ENCODE results near the gene LDB3. TPM values are rescaled to one million over a fixed set of nuclear protein-coding genes. Genes with fewer than 3 reads are reported as not detected.

Gene LDB3
- total RNA-seq, 5 donors from 2014 or later (not counting 1 experiment from before 2014, with no cell fraction given), result 0.07 to 0.16 (median 0.12) TPM; not detected in 2

- CTCF ChIA-PET, result interaction anchor here in 1 of 2 donors (0.9 to 1.5 kb wide), 2 partner anchors 18 to 20 kb away, joined by 4 to 5 read pairs; no protein-coding TSS in a partner anchor
- no peaks in the 10 kb centered on the region for H3K9me3 ChIP-seq
- DNase-seq (no peak), ATAC-seq (replicated peaks in 1 of 4) (no peak)
- POLR2A ChIA-PET, result no interaction called here
- no peak overlapping the region for H3K4me3 Mint-ChIP-seq
- peaks cover 0 to 32% of the 10 kb centered on the region in 2 experiments for H3K27me3 ChIP-seq (replicated peaks in 1 of 2; ENCODE audit: control insufficient read depth in 2 of 2, extremely low read depth in 1 of 2, insufficient read depth in 2 of 2, low read length in 1 of 2)
- no peaks in the 10 kb centered on the region for H3K36me3 ChIP-seq (ENCODE audit: control insufficient read depth in 2 of 2, extremely low read depth in 1 of 2, insufficient read depth in 1 of 2, low read length in 1 of 2)
- no peak overlapping the region for H3K4me3 ChIP-seq (ENCODE audit: control insufficient read depth in 1 of 2, extremely low read depth in 1 of 2, low read length in 1 of 2)
- H3K27ac Mint-ChIP-seq, result no peak overlapping the region
- peaks cover 0 to 4% of the 10 kb centered on the region in 2 donors for H3K27me3 Mint-ChIP-seq
- H3K27ac ChIP-seq (ENCODE audit: low read length), result no peak overlapping the region
- 73% methylated on average over 7 of the region's 13 CpGs for WGBS (ENCODE audit: insufficient coverage)
- H3K36me3 Mint-ChIP-seq, result no peaks in the 10 kb centered on the region
- H3K4me1 ChIP-seq (ENCODE audit: control insufficient read depth in 1 of 2, extremely low read depth in 1 of 2, insufficient read depth in 2 of 2, low read length in 2 of 2), result peaks cover 0 to 9% of the 10 kb centered on the region in 2 experiments
- H3K4me1 Mint-ChIP-seq, result peaks cover 5 to 12% (median 7%) of the 10 kb centered on the region in 3 donors
- no peaks in the 10 kb centered on the region for H3K9me3 Mint-ChIP-seq
Measured at GRCh38 chr10:86689146-86689545, 20.8 kb downstream of the LDB3 start.

GRCh38 chr10:86690231-86690630 lies 21.9 kb downstream of the LDB3 start:
- ChIA-PET CTCF (no interaction called here), POLR2A (no interaction called here)
- WGBS (ENCODE audit: insufficient coverage), result 53% methylated on average over 4 of the region's 5 CpGs
- no peak overlapping the region for H3K4me3 ChIP-seq (ENCODE audit: control insufficient read depth in 1 of 2, extremely low read depth in 1 of 2, low read length in 1 of 2)
- H3K27me3 Mint-ChIP-seq, result peaks cover 0 to 4% of the 10 kb centered on the region in 2 donors
- DNase-seq (no peak), ATAC-seq (replicated peaks in 1 of 4) (no peak)
- no peak overlapping the region for H3K27ac Mint-ChIP-seq
- no peaks in the 10 kb centered on the region for H3K9me3 Mint-ChIP-seq
- H3K27me3 ChIP-seq (replicated peaks in 1 of 2; ENCODE audit: control insufficient read depth in 2 of 2, extremely low read depth in 1 of 2, insufficient read depth in 2 of 2, low read length in 1 of 2), result peaks cover 0 to 23% of the 10 kb centered on the region in 2 experiments
- no peak overlapping the region for H3K27ac ChIP-seq (ENCODE audit: low read length)
- peaks cover 5 to 12% (median 7%) of the 10 kb centered on the region in 3 donors for H3K4me1 Mint-ChIP-seq
- no peaks in the 10 kb centered on the region for H3K36me3 ChIP-seq (ENCODE audit: control insufficient read depth in 2 of 2, extremely low read depth in 1 of 2, insufficient read depth in 1 of 2, low read length in 1 of 2)
- H3K36me3 Mint-ChIP-seq, result no peaks in the 10 kb centered on the region
- no peak overlapping the region for H3K4me3 Mint-ChIP-seq
- H3K4me1 ChIP-seq (ENCODE audit: control insufficient read depth in 1 of 2, extremely low read depth in 1 of 2, insufficient read depth in 2 of 2, low read length in 2 of 2), result peaks cover 0 to 9% of the 10 kb centered on the region in 2 experiments
- H3K9me3 ChIP-seq, result no peaks in the 10 kb centered on the region

GRCh38 chr10:86690657-86691084 lies 22.4 kb downstream of the LDB3 start:
- H3K4me3 Mint-ChIP-seq, result no peak overlapping the region
- H3K27me3 ChIP-seq (replicated peaks in 1 of 2; ENCODE audit: control insufficient read depth in 2 of 2, extremely low read depth in 1 of 2, insufficient read depth in 2 of 2, low read length in 1 of 2), result peaks cover 0 to 19% of the 10 kb centered on the region in 2 experiments
- no peaks in the 10 kb centered on the region for H3K36me3 ChIP-seq (ENCODE audit: control insufficient read depth in 2 of 2, extremely low read depth in 1 of 2, insufficient read depth in 1 of 2, low read length in 1 of 2)
- POLR2A ChIA-PET, result no interaction called here
- CTCF ChIA-PET, result no interaction called here
- peaks cover 0 to 9% of the 10 kb centered on the region in 2 experiments for H3K4me1 ChIP-seq (ENCODE audit: control insufficient read depth in 1 of 2, extremely low read depth in 1 of 2, insufficient read depth in 2 of 2, low read length in 2 of 2)
- H3K4me3 ChIP-seq (ENCODE audit: control insufficient read depth in 1 of 2, extremely low read depth in 1 of 2, low read length in 1 of 2), result no peak overlapping the region
- DNase-seq (no peak), ATAC-seq (replicated peaks in 1 of 4) (no peak)
- WGBS (ENCODE audit: insufficient coverage), result 75% methylated on average over 2 of the region's 3 CpGs
- H3K9me3 Mint-ChIP-seq, result no peaks in the 10 kb centered on the region
- peaks cover 5 to 12% (median 7%) of the 10 kb centered on the region in 3 donors for H3K4me1 Mint-ChIP-seq
- H3K27ac ChIP-seq (ENCODE audit: low read length), result no peak overlapping the region
- H3K36me3 Mint-ChIP-seq, result no peaks in the 10 kb centered on the region
- no peak overlapping the region for H3K27ac Mint-ChIP-seq
- no peaks in the 10 kb centered on the region for H3K9me3 ChIP-seq
- H3K27me3 Mint-ChIP-seq, result peaks cover 0 to 2% of the 10 kb centered on the region in 2 donors

GRCh38 chr10:86691333-86692022 lies 23.2 kb downstream of the LDB3 start:
- ATAC-seq (replicated peaks in 1 of 4), result no peak
- POLR2A ChIA-PET, result no interaction called here

GRCh38 chr10:86692023-86692514 lies 23.8 kb downstream of the LDB3 start:
- 83% methylated on average over 8 of the region's 8 CpGs for WGBS (ENCODE audit: insufficient coverage)
- Histone ChIP-seq H3K4me3 (ENCODE audit: control insufficient read depth in 1 of 2, extremely low read depth in 1 of 2, low read length in 1 of 2) (no peak overlapping the region), H3K36me3 (ENCODE audit: control insufficient read depth in 2 of 2, extremely low read depth in 1 of 2, insufficient read depth in 1 of 2, low read length in 1 of 2) (no peaks in the 10 kb centered on the region), H3K27ac (ENCODE audit: low read length) (no peak overlapping the region), H3K9me3 (no peaks in the 10 kb centered on the region), H3K27me3 (replicated peaks in 1 of 2; ENCODE audit: control insufficient read depth in 2 of 2, extremely low read depth in 1 of 2, insufficient read depth in 2 of 2, low read length in 1 of 2) (peaks cover 0 to 9% of the 10 kb centered on the region in 2 experiments), H3K4me1 (ENCODE audit: control insufficient read depth in 1 of 2, extremely low read depth in 1 of 2, insufficient read depth in 2 of 2, low read length in 2 of 2) (peaks cover 0 to 9% of the 10 kb centered on the region in 2 experiments)
- no peaks in the 10 kb centered on the region for H3K9me3 Mint-ChIP-seq
- H3K27ac Mint-ChIP-seq, result no peak overlapping the region
- DNase-seq (no peak), ATAC-seq (replicated peaks in 1 of 4) (no peak)
- no peaks in the 10 kb centered on the region for H3K36me3 Mint-ChIP-seq
- POLR2A ChIA-PET, result no interaction called here
- H3K4me1 Mint-ChIP-seq, result peaks cover 5 to 12% (median 7%) of the 10 kb centered on the region in 3 donors
- no peaks in the 10 kb centered on the region for H3K27me3 Mint-ChIP-seq
- no peak overlapping the region for H3K4me3 Mint-ChIP-seq
- CTCF ChIA-PET, result interaction anchor here in 1 of 2 donors (0.7 kb wide), 1 partner anchor 174 kb away, joined by 3 read pairs; no protein-coding TSS in a partner anchor

More at GRCh38 chr10:86691333-86692022, 23.2 kb downstream of the LDB3 start:
- no peaks in the 10 kb centered on the region for H3K36me3 ChIP-seq (ENCODE audit: control insufficient read depth in 2 of 2, extremely low read depth in 1 of 2, insufficient read depth in 1 of 2, low read length in 1 of 2)
- Mint-ChIP-seq H3K9me3 (no peaks in the 10 kb centered on the region), H3K27me3 (no peaks in the 10 kb centered on the region), H3K27ac (no peak overlapping the region), H3K36me3 (no peaks in the 10 kb centered on the region), H3K4me3 (no peak overlapping the region), H3K4me1 (peaks cover 5 to 12% (median 7%) of the 10 kb centered on the region in 3 donors)
- H3K27me3 ChIP-seq (replicated peaks in 1 of 2; ENCODE audit: control insufficient read depth in 2 of 2, extremely low read depth in 1 of 2, insufficient read depth in 2 of 2, low read length in 1 of 2), result peaks cover 0 to 11% of the 10 kb centered on the region in 2 experiments
- H3K4me1 ChIP-seq (ENCODE audit: control insufficient read depth in 1 of 2, extremely low read depth in 1 of 2, insufficient read depth in 2 of 2, low read length in 2 of 2), result peaks cover 0 to 9% of the 10 kb centered on the region in 2 experiments
- no peak overlapping the region for H3K4me3 ChIP-seq (ENCODE audit: control insufficient read depth in 1 of 2, extremely low read depth in 1 of 2, low read length in 1 of 2)
- CTCF ChIA-PET, result no interaction called here
- no peak overlapping the region for H3K27ac ChIP-seq (ENCODE audit: low read length)
- no peaks in the 10 kb centered on the region for H3K9me3 ChIP-seq
- WGBS (ENCODE audit: insufficient coverage), result 89% methylated on average over 12 of the region's 14 CpGs
- DNase-seq, result no peak

- Mint-ChIP-seq H3K4me1 (peaks cover 5 to 12% (median 7%) of the 10 kb centered on the region in 3 donors), H3K4me3 (no peak overlapping the region), H3K36me3 (no peaks in the 10 kb centered on the region), H3K27ac (no peak overlapping the region), H3K27me3 (no peaks in the 10 kb centered on the region), H3K9me3 (no peaks in the 10 kb centered on the region)
- H3K27me3 ChIP-seq (replicated peaks in 1 of 2; ENCODE audit: control insufficient read depth in 2 of 2, extremely low read depth in 1 of 2, insufficient read depth in 2 of 2, low read length in 1 of 2), result peaks cover 0 to 8% of the 10 kb centered on the region in 2 experiments
- WGBS (ENCODE audit: insufficient coverage), result 72% methylated on average over 7 of the region's 7 CpGs
- no peaks in the 10 kb centered on the region for H3K36me3 ChIP-seq (ENCODE audit: control insufficient read depth in 2 of 2, extremely low read depth in 1 of 2, insufficient read depth in 1 of 2, low read length in 1 of 2)
- ATAC-seq (replicated peaks in 1 of 4), result no peak
- peaks cover 0 to 9% of the 10 kb centered on the region in 2 experiments for H3K4me1 ChIP-seq (ENCODE audit: control insufficient read depth in 1 of 2, extremely low read depth in 1 of 2, insufficient read depth in 2 of 2, low read length in 2 of 2)
- CTCF ChIA-PET, result interaction anchor here (0.6 to 1.6 kb wide), 5 partner anchors 173 to 1002 kb away, joined by 3 to 5 read pairs (median 3); no protein-coding TSS in a partner anchor
- H3K4me3 ChIP-seq (ENCODE audit: control insufficient read depth in 1 of 2, extremely low read depth in 1 of 2, low read length in 1 of 2), result no peak overlapping the region
- no peak for DNase-seq
- POLR2A ChIA-PET, result no interaction called here
- no peak overlapping the region for H3K27ac ChIP-seq (ENCODE audit: low read length)
- H3K9me3 ChIP-seq, result no peaks in the 10 kb centered on the region
Measured at GRCh38 chr10:86692664-86693063, 24.4 kb downstream of the LDB3 start.

All from T-cell (primary cell).